Spinal cord (tissue), 4 donors: ENCODE results near the gene SEC22C. TPM values are rescaled to one million over a fixed set of nuclear protein-coding genes. Genes with fewer than 3 reads are reported as not detected.

ENCODE experiments used
- polyA plus RNA-seq, 2 donors: library from polyadenylated mRNA; unstranded; fragments of 120-200 nt; gene quantifications; one replicate each; pipeline ENCODE4 v1.2.1, GENCODE V29; 2013; ENCODE audit not compliant: insufficient read length in 2 of 2
- total RNA-seq, 2 donors: library from RNA; depleted of rRNA in 1 of 2; stranded (reverse); fragments of 120-200 nt in 1 of 2; fragments of >200 nt in 1 of 2; gene quantifications; one replicate each; pipeline versions ENCODE4 v1.2.3 to v1.2.4, GENCODE V29; 2013 to 2014

SEC22C gene
- total and polyA plus RNA-seq, 4 donors = 40.4 to 67.4 (median 53.3) TPM

Other genes with a start within 250 kb of the SEC22C start
- not detected for gene LYZL4, start 171.4 kb downstream of the SEC22C start, total RNA-seq
- gene LYZL4, start 171.4 kb downstream of the SEC22C start, polyA plus RNA-seq = not detected
- 1 to 10 TPM; 1.4 to 2.2 TPM for gene VIPR1, start 79.3 kb downstream of the SEC22C start, total RNA-seq
- gene VIPR1, start 79.3 kb downstream of the SEC22C start, polyA plus RNA-seq = 1 to 10 TPM; 1.5 to 2.5 TPM
- 10 to 100 TPM; 19.6 to 22.8 TPM for gene SS18L2, start 8.9 kb upstream of the SEC22C start, total RNA-seq
- 10 to 100 TPM; 32.5 to 33.4 TPM for gene SS18L2, start 8.9 kb upstream of the SEC22C start, polyA plus RNA-seq
- gene NKTR, start 18.7 kb upstream of the SEC22C start, total RNA-seq = 100 to 1,000 TPM in 1 of 2 donors, 10 to 100 TPM in 1; 94.5 to 176 TPM
- 10 to 100 TPM; 80.8 to 96.0 TPM for gene NKTR, start 18.7 kb upstream of the SEC22C start, polyA plus RNA-seq
- gene ZBTB47, start 71.7 kb upstream of the SEC22C start, total RNA-seq = 10 to 100 TPM; 23.8 to 47.4 TPM
- 10 to 100 TPM; 58.8 to 59.5 TPM for gene ZBTB47, start 71.7 kb upstream of the SEC22C start, polyA plus RNA-seq
- gene KLHL40, start 103.6 kb upstream of the SEC22C start, total RNA-seq = under 1 TPM in 1 of 2 donors, not detected in 1; 0.11 TPM
- gene KLHL40, start 103.6 kb upstream of the SEC22C start, polyA plus RNA-seq = under 1 TPM; 0.21 to 0.38 TPM
- 1 to 10 TPM; 2.1 TPM for gene HHATL, start 120.8 kb upstream of the SEC22C start, total RNA-seq
- 1 to 10 TPM; 5.0 to 7.2 TPM for gene HHATL, start 120.8 kb upstream of the SEC22C start, polyA plus RNA-seq
- gene CCDC13, start 191.3 kb upstream of the SEC22C start, total RNA-seq = 10 to 100 TPM in 1 of 2 donors, 1 to 10 TPM in 1; 2.7 to 15.0 TPM
- 1 to 10 TPM; 5.9 to 6.3 TPM for gene CCDC13, start 191.3 kb upstream of the SEC22C start, polyA plus RNA-seq
- gene HIGD1A, start 222.5 kb upstream of the SEC22C start, total RNA-seq = 100 to 1,000 TPM; 136 to 200 TPM
- 100 to 1,000 TPM; 163 to 194 TPM for gene HIGD1A, start 222.5 kb upstream of the SEC22C start, polyA plus RNA-seq
- gene ACKR2, start 227.5 kb upstream of the SEC22C start, total RNA-seq = 1 to 10 TPM; 1.3 to 2.5 TPM
- gene ACKR2, start 227.5 kb upstream of the SEC22C start, polyA plus RNA-seq = under 1 TPM; 0.65 to 0.98 TPM